Colonic mucosa (tissue), 4 donors: Measurements from ENCODE around the gene EEFSEC. TPM values are rescaled to one million over a fixed set of nuclear protein-coding genes. Genes with fewer than 3 reads are reported as not detected.

Source experiments
- DNase-seq: peaks from one replicate; pipeline ENCODE4 v3.0.0-alpha.2; 2020
- H3K27ac ChIP-seq: fragments of 200-600 bp; one replicate; pipeline ENCODE4 v1.8.0; 2021
- H3K27me3 ChIP-seq: fragments of 200-600 bp; one replicate; pipeline ENCODE4 v1.8.0; 2021
- H3K36me3 ChIP-seq: fragments of 200-600 bp; one replicate; pipeline ENCODE4 v1.8.0; 2021
- H3K4me1 ChIP-seq: fragments of 200-600 bp; one replicate; pipeline ENCODE4 v1.8.0; 2021; ENCODE audit warnings: mild to moderate bottlenecking
- H3K4me3 ChIP-seq: fragments of 200-600 bp; one replicate; pipeline ENCODE4 v1.8.0; 2021
- H3K9ac ChIP-seq, 2 donors: one replicate each; pipeline ENCODE4 v1.7.0; 2013; ENCODE audit warnings: control low read depth in 2 of 2, low read depth in 2 of 2, low read length in 2 of 2
- H3K9me3 ChIP-seq: fragments of 200-600 bp; one replicate; pipeline ENCODE4 v1.8.0; 2021
- intact Hi-C: fragments of 100-400 bp; cut with DNase I; formaldehyde crosslinking; loops from one replicate; pipeline ENCODE4 v1.14.1; 2022
- total RNA-seq, 2 donors: library from RNA; stranded (reverse); fragmentation: NEBNext Ultra II Directional in 1 of 2; extraction: Animal tissue kit (Norgen Biotek cat#: 25700) in 1 of 2; gene quantifications; one replicate each; pipeline ENCODE4 v1.2.1, GENCODE V29; 2021
- TF ChIP-seq, protein P1 (sequence below): fragments of 200-600 bp; IDR thresholded peaks from one replicate; pipeline ENCODE4 v1.8.0; 2022; ENCODE audit warnings: antibody characterized with exemption, mild to moderate bottlenecking
- donor health status: healthy.
- donor health status: DM: no; HTN: no; CAD: no.
- donor health status: DM: no; HTN: no; CAD: no.

EEFSEC gene
- total RNA-seq, 2 donors from 2014 or later = 8.6 to 16.6 TPM

GRCh38 chr3:128343287-128344051 lies 190.2 kb downstream of the EEFSEC start:
- Histone ChIP-seq H3K4me3 (no peak overlapping the region), H3K27me3 (no peaks in the 10 kb centered on the region), H3K9me3 (no peaks in the 10 kb centered on the region), H3K9ac (no peak overlapping the region), H3K36me3 (no peaks in the 10 kb centered on the region), H3K27ac (no peak overlapping the region), H3K4me1 (no peaks in the 10 kb centered on the region)
- DNase-seq = peak; percentile 41
- intact Hi-C loops = no loop called here
- TF ChIP-seq, protein P1, sequence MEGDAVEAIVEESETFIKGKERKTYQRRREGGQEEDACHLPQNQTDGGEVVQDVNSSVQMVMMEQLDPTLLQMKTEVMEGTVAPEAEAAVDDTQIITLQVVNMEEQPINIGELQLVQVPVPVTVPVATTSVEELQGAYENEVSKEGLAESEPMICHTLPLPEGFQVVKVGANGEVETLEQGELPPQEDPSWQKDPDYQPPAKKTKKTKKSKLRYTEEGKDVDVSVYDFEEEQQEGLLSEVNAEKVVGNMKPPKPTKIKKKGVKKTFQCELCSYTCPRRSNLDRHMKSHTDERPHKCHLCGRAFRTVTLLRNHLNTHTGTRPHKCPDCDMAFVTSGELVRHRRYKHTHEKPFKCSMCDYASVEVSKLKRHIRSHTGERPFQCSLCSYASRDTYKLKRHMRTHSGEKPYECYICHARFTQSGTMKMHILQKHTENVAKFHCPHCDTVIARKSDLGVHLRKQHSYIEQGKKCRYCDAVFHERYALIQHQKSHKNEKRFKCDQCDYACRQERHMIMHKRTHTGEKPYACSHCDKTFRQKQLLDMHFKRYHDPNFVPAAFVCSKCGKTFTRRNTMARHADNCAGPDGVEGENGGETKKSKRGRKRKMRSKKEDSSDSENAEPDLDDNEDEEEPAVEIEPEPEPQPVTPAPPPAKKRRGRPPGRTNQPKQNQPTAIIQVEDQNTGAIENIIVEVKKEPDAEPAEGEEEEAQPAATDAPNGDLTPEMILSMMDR = no peak

- Histone ChIP-seq H3K4me1 (no peaks in the 10 kb centered on the region), H3K4me3 (no peak overlapping the region), H3K9ac (no peak overlapping the region), H3K27ac (no peak overlapping the region), H3K27me3 (no peaks in the 10 kb centered on the region), H3K9me3 (no peaks in the 10 kb centered on the region), H3K36me3 (no peaks in the 10 kb centered on the region)
- DNase-seq = no peak
- TF ChIP-seq, protein P1 = no peak
- intact Hi-C loops = no loop called here
Observed at GRCh38 chr3:128344052-128344735, 190.9 kb downstream of the EEFSEC start.

GRCh38 chr3:128345196-128345595 lies 191.9 kb downstream of the EEFSEC start:
- Histone ChIP-seq H3K36me3 (no peaks in the 10 kb centered on the region), H3K9ac (no peak overlapping the region), H3K4me1 (no peaks in the 10 kb centered on the region), H3K4me3 (no peak overlapping the region), H3K27ac (no peak overlapping the region), H3K9me3 (no peaks in the 10 kb centered on the region), H3K27me3 (no peaks in the 10 kb centered on the region)
- TF ChIP-seq, protein P1 = no peak
- intact Hi-C loops = no loop called here
- no peak for DNase-seq

DNA sequence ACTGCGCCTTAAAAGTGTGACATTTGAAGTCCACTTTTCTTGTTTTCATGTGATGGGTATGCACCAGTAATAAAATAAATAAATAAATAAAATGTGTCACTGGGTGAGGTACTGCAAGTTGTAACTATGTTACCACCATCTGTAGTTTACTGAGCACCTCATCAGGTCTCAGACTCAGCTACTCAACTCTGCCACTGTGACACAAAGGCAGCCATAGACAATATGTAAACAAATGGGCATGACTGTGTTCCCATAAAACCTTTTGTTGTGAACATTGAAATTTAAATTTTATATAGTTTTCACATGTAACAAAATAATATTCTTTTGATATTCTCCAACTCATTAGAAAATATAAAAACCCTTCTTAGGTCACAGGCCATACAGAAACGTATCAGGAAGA lies 193.3 kb downstream of the EEFSEC start:
- intact Hi-C loops = no loop called here

GRCh38 chr3:128347282-128347681 lies 194.0 kb downstream of the EEFSEC start:
- TF ChIP-seq, protein P1 = no peak
- Histone ChIP-seq H3K27me3 (no peaks in the 10 kb centered on the region), H3K4me1 (no peaks in the 10 kb centered on the region), H3K27ac (no peak overlapping the region), H3K4me3 (no peak overlapping the region), H3K9ac (no peak overlapping the region), H3K9me3 (no peaks in the 10 kb centered on the region), H3K36me3 (no peaks in the 10 kb centered on the region)
- intact Hi-C loops = no loop called here
- no peak for DNase-seq

More for the DNA sequence above, 193.3 kb downstream of the EEFSEC start:
- no peak overlapping the region for H3K27ac ChIP-seq
- no peaks in the 10 kb centered on the region for H3K27me3 ChIP-seq
- no peaks in the 10 kb centered on the region for H3K9me3 ChIP-seq
- H3K9ac ChIP-seq = no peak overlapping the region
- H3K4me3 ChIP-seq = no peak overlapping the region
- DNase-seq = no peak
- TF ChIP-seq, protein P1 = no peak
- no peaks in the 10 kb centered on the region for H3K36me3 ChIP-seq
- no peaks in the 10 kb centered on the region for H3K4me1 ChIP-seq
